Left lung (tissue), 10 donors: ENCODE measurements around the gene ARHGAP28. TPM values are rescaled to one million over a fixed set of nuclear protein-coding genes. Genes with fewer than 3 reads are reported as not detected.

Experiments used
- ATAC-seq: fragments of 200-7000 bp; cut with Tn5 transposase; one replicate; pipeline ENCODE4 v1.9.1; 2020; ENCODE audit warnings: moderate library complexity
- DNase-seq, 4 donors: peaks; one replicate each; pipeline ENCODE4 v3.0.0-alpha.2; 2013 to 2020
- H3K27ac ChIP-seq, 2 donors: fragments of 200-600 bp; sonication (generic) in 1 of 2; one replicate each; pipeline versions ENCODE4 v1.5.0 to v1.8.0; 2020 to 2021
- H3K27me3 ChIP-seq, 2 donors: fragments of 200-600 bp; sonication (generic) in 1 of 2; one replicate each; pipeline versions ENCODE4 v1.5.0 to v1.8.0; 2020 to 2021
- H3K36me3 ChIP-seq, 2 donors: fragments of 200-600 bp; sonication (generic) in 1 of 2; one replicate each; pipeline versions ENCODE4 v1.5.0 to v1.8.0; 2020 to 2021
- H3K4me1 ChIP-seq, 2 donors: fragments of 200-600 bp; one replicate each; pipeline ENCODE4 v1.8.0; 2021
- H3K4me3 ChIP-seq, 2 donors: fragments of 200-600 bp; sonication (generic) in 1 of 2; one replicate each; pipeline versions ENCODE4 v1.5.0 to v1.8.0; 2020 to 2021; ENCODE audit warnings: mild to moderate bottlenecking in 1 of 2
- H3K9me3 ChIP-seq, 2 donors: fragments of 200-600 bp; sonication (generic) in 1 of 2; one replicate each; pipeline versions ENCODE4 v1.5.0 to v1.8.0; 2020 to 2021
- CTCF ChIP-seq, 2 donors: fragments of 200-600 bp; sonication (generic) in 1 of 2; IDR thresholded peaks; one replicate each; pipeline versions ENCODE4 v1.5.0 to v1.8.0; 2021; ENCODE audit warnings: antibody characterized with exemption in 2 of 2
- intact Hi-C, 2 donors: fragments of 100-400 bp; cut with DNase I; formaldehyde crosslinking; loops; one replicate each; pipeline versions ENCODE4 v1.11.2 to v1.14.2; 2022
- polyA plus RNA-seq, 6 donors: library from polyadenylated mRNA; unstranded; fragments of 120-200 nt; gene quantifications; one replicate each; pipeline ENCODE4 v1.2.1, GENCODE V29; 2013; ENCODE audit not compliant: insufficient read length in 6 of 6
- total RNA-seq, 2 donors: library from RNA; stranded (reverse); fragmentation: NEBNext Ultra II Directional; extraction: Animal tissue kit (Norgen Biotek cat#: 25700); gene quantifications; one replicate each; pipeline ENCODE4 v1.2.1, GENCODE V29; 2021
- donor health status: DM: no; HTN: yes; CAD: no.
- donor health status: DM: no; HTN: no; CAD: no.

The ARHGAP28 gene
- total and polyA plus RNA-seq, 8 donors = 16.6 to 262 (median 208) TPM

- Histone ChIP-seq H3K27me3 (no peaks in the 10 kb centered on the region), H3K4me1 (no peaks in the 10 kb centered on the region), H3K9me3 (no peaks in the 10 kb centered on the region), H3K4me3 (no peak overlapping the region), H3K27ac (no peak overlapping the region), H3K36me3 (no peaks in the 10 kb centered on the region)
- ATAC-seq (no peak), DNase-seq (no peak)
- no peak for TF ChIP-seq CTCF (IDR thresholded peaks at IDR 0.05)
- intact Hi-C loops = loop anchor here in 1 of 2 donors (10.0 kb wide), 1 partner anchor 150 kb away; the partner anchor contains the start of gene ARHGAP28
Observed at GRCh38 chr18:6874315-6874714, 144.8 kb downstream of the ARHGAP28 start.

- Histone ChIP-seq H3K27me3 (no peaks in the 10 kb centered on the region), H3K4me1 (no peaks in the 10 kb centered on the region), H3K36me3 (no peaks in the 10 kb centered on the region), H3K27ac (peak overlapping the region in 1 of 2 donors; percentile 34), H3K9me3 (no peaks in the 10 kb centered on the region), H3K4me3 (no peak overlapping the region)
- no peak for DNase-seq
- intact Hi-C loops = loop anchor here in 1 of 2 donors (10.0 kb wide), 1 partner anchor 151 kb away; the partner anchor contains the start of gene ARHGAP28
- no peak for TF ChIP-seq CTCF (IDR thresholded peaks at IDR 0.05)
- ATAC-seq = no peak
Observed at GRCh38 chr18:6875749-6876148, 146.2 kb downstream of the ARHGAP28 start.

- intact Hi-C loops = loop anchor here in 1 of 2 donors (10.0 kb wide), 1 partner anchor 152 kb away; the partner anchor contains the start of gene ARHGAP28
- Histone ChIP-seq H3K4me1 (no peaks in the 10 kb centered on the region), H3K4me3 (no peak overlapping the region), H3K36me3 (no peaks in the 10 kb centered on the region), H3K27me3 (no peaks in the 10 kb centered on the region), H3K9me3 (no peaks in the 10 kb centered on the region), H3K27ac (peak overlapping the region in 1 of 2 donors; percentile 34)
- DNase-seq (no peak), ATAC-seq (peak; percentile 23)
- TF ChIP-seq CTCF (IDR thresholded peaks at IDR 0.05) = no peak
Observed at GRCh38 chr18:6876641-6877041, 147.1 kb downstream of the ARHGAP28 start.

- Histone ChIP-seq H3K36me3 (no peaks in the 10 kb centered on the region), H3K4me3 (no peak overlapping the region), H3K4me1 (no peaks in the 10 kb centered on the region), H3K27ac (peak overlapping the region in 1 of 2 donors; percentile 4), H3K9me3 (no peaks in the 10 kb centered on the region), H3K27me3 (no peaks in the 10 kb centered on the region)
- DNase-seq = peak in 1 of 4 donors; percentile 54
- no peak for TF ChIP-seq CTCF (IDR thresholded peaks at IDR 0.05)
- no peak for ATAC-seq
- intact Hi-C loops = loop anchor here in 1 of 2 donors (10.0 kb wide), 1 partner anchor 152 kb away; the partner anchor contains the start of gene ARHGAP28
Observed at GRCh38 chr18:6877288-6877687, 147.8 kb downstream of the ARHGAP28 start.

GRCh38 chr18:6878556-6879297 lies 149.2 kb downstream of the ARHGAP28 start:
- Histone ChIP-seq H3K27ac (peak overlapping the region in 1 of 2 donors; percentile 44), H3K9me3 (no peaks in the 10 kb centered on the region), H3K4me3 (no peak overlapping the region), H3K27me3 (no peaks in the 10 kb centered on the region), H3K36me3 (no peaks in the 10 kb centered on the region), H3K4me1 (no peaks in the 10 kb centered on the region)
- no peak for TF ChIP-seq CTCF (IDR thresholded peaks at IDR 0.05)
- intact Hi-C loops = loop anchor here in 1 of 2 donors (10.0 kb wide), 1 partner anchor 154 kb away; the partner anchor contains the start of gene ARHGAP28
- DNase-seq = no peak
- ATAC-seq = peak; percentile 27
